SKM-1 treated with dmso at 0.1 percent for 144 hours (cell line): Measurements from ENCODE around the gene CLECL1.

Source experiments
- DNase-seq: peaks from one replicate; lab custom pipeline; 2025; ENCODE audit not compliant: unreplicated experiment; lab: John Stamatoyannopoulos, UW

The CLECL1 gene

DNA sequence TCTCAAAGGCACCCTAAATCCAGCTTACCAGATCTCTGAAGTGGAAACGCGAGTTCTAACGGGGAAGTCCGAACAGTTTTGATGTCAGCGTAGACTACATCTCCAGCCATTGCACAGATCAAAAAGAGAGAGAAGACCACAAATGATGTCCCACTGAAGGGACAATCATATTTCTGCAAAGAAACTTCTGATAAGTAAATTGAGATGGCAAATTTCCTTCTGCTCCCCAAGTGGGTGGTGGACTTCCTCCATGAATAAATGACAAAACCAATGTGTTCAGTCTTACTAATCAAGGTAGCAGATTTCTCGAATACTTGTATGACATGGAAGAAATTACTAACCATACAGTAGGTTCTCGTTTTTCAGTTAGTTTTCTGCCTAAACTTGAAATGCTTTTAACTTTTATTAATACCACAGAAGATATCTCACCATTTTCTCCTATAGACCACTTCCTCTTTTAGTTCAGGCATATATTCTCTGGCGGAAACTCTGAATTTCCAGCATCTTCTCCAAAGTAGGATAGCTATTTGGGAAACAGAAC lies at the start of gene CLECL1:
Gene CLECL1, minus strand, starts transcription at position 177 of the 541 bp plus-strand sequence.
- no peak for DNase-seq

DNA sequence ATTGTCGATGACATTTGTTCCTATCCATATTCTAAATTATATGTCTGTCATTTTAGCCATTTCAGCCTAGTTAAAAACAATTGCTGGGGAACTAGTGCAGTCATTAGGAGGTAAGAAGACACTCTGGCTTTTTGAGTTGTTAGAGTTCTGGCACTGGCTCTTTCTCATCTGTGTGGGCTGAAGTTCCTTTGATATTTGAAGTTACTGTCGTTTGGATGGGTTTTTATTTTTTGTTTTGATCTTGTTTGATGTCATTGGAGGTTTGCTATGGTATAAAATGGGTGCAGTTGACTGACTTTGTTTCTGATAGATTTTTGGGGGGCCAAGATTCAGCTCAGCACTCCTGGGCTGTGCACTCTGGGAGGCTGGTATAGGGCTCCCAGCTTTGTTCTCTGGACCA lies 48.5 kb upstream of the CLECL1 start:
- no peak for DNase-seq

GRCh38 chr12:9779209-9779608 lies 46.3 kb upstream of the CLECL1 start:
- DNase-seq: no peak

DNA sequence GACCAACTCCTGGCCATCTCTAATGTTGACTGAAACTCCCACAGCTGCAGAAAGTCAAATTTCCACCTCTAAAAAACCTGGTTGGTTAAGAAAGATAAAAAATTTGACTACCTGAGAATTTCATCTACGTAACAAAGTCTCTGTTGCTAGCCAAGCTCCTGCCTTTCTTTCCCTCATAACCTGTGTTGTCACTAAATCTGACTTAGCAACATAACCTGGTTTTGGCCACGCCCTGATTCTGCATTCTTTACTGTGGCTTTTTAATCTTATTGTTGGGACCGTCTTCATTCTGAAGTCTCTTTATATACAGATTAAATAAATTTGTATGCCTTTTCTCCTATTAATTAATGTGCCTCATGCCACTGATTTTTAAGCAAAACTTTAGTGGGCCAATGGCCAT lies 43.9 kb upstream of the CLECL1 start:
- no peak for DNase-seq

DNA sequence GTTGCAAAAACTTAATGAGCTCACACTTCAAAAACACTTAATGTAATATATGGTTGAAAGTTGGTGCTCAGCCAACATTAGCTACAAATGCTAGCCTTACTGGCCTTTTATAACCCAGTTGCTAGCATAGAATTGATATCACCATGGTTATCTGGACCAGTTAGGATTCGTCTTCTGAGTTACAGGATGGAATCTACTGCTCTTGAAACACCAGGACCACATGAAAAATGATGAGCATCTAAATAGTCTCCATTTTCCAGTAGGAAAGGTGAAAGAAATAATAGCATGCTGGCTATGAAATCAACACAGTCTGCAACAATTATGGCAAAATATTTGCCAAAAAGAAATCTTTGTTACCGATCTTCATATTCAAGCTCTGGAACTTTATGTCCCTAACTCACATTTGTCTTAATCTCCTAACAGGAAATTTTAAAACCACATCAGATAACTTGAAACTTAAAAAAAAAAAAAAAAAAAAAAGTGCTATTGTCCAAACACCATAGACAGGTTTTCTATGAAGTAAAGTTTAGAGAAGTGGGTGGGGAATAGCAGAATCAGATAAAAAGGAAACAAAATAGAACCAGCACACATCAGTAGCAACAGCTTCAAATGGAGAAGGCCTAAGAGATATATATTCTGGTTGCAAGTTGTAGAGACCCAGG lies 40.5 kb upstream of the CLECL1 start:
- no peak for DNase-seq

- DNase-seq: peak; percentile 25
Measured at GRCh38 chr12:9763025-9763424, 30.1 kb upstream of the CLECL1 start.

DNA sequence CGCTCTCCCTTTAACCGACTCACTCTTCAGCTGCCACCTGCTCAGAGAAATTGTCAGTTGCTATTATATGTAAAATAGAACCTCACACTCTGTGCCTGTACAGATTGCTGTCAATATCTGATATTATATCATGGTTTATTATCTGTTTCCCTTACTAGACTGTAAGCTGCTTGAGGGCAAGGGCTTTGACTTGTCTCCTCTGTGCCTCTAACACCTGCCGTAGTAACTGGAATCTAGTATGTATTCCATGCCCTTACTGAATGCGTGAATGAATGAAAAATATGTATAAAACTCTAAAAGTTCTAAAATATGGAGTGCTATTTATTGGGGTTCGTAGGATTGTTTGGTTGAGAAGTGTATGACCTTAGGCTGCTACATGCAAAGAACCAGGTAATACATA lies 29.5 kb upstream of the CLECL1 start:
- no peak for DNase-seq

DNA sequence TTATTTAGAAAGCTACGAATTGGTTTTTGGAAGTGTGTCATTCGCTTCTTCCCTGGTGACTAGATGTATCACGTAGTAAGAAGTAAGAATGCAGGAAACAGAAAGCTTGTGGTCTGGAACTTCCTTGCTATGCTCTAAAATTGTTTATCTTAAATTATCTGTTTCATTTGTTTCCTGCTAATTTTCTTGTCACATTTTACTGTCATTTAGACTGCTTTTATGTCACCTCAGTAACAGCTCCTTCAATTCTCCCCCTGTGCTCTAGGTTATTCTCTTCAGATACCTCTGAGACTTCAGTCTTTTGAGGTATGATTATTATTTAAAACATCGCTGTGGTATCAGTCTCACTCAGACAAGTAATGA lies 28.5 kb upstream of the CLECL1 start:
- no peak for DNase-seq

GRCh38 chr12:9760699-9761418 lies 28.0 kb upstream of the CLECL1 start, which contains the start of gene CD69:
Gene CD69 (minus strand): TSS chr12:9760901. CDS start chr12:9760820, 81 bp downstream.
- no peak for DNase-seq

- DNase-seq: no peak
Measured at GRCh38 chr12:9760120-9760519, 27.2 kb upstream of the CLECL1 start.

GRCh38 chr12:9759694-9760093 lies 26.8 kb upstream of the CLECL1 start:
- no peak for DNase-seq

GRCh38 chr12:9758119-9758518 lies 25.2 kb upstream of the CLECL1 start:
- DNase-seq: no peak

DNA sequence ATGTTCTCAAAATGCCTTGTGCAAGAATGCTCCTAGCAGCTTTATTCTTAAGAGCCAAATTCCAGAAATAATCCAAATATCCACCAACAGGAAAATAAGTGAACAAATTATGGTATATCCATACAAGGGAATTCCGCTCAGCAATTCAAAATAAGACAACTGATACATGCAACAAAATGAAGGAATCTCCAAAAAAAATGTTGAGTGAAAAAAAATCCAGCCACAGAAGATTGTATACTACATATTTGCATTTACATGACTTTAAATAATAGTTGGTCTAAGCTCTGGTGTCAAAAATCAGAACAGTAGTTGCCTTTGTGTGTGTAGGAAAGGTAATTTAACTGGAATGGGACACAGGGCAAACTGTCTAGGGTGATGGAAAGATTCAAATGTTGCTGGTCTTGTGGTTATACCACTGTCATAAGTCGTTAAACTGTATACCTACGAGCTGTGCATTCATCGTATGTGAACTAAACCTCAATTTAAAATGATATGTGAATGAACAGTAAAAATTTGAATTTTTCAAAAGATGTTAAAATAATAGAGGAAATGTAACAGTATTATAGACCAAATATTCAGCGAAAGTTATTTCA lies 24.6 kb upstream of the CLECL1 start:
- no peak for DNase-seq

GRCh38 chr12:9756706-9757105 lies 23.8 kb upstream of the CLECL1 start:
- DNase-seq: no peak

DNA sequence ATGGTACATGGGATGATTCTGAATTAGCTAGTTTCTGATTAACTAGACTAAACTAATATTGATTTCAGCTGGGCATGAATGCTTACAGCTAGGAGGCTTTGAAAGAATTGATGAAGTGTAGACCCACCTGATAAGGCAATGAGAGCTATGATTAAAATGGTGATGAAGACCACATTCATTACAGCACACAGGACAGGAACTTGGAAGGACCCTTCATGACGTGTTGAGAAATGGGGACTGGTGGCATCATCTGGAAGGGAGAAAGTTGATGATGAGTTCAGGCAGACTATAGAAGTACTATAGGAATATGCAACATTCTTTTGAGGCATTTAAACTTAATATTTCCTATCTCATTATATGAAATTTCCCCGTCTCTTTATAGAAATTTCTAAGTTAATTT lies 23.3 kb upstream of the CLECL1 start:
- no peak for DNase-seq

GRCh38 chr12:9755567-9755966 lies 22.7 kb upstream of the CLECL1 start:
- no peak for DNase-seq

- no peak for DNase-seq
Measured at GRCh38 chr12:9755035-9755434, 22.1 kb upstream of the CLECL1 start.

DNA sequence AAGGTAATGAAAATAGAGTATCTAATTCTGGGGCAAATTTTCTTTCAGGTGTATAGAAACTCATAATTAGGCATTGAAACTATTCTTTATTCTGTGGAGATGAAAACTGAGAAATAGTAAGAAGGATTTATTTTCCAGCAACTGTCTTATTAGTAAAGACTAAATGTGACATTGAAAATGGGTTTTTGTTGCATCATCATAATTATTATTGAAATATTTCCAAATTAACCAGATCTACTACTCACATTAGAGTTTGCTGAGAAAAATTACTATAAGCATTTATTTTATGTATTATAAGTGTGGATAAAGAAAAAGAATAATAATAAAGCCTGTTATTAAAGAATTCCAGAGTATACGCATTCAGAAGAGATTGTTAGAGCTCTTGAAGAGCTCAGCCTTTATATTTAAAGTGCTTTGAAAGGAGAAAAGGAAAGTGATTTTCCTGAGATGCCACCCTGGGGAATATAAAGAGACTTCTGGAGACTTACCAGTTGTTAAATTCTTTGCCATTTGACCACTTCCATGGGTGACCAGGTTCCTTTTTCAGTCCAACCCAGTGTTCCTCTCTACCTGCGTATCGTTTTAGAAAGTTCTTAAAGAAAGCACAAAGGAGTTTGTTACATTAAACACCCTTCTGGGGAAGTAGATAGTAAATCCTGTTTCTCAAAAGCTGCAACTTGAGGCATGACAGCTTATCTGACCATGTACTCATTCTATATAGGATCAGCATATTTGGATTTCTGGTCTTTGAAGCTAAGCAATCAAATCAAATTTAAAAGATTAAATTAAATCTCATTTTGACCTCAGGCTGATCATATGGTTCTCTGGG lies 21.4 kb upstream of the CLECL1 start:
- no peak for DNase-seq

DNA sequence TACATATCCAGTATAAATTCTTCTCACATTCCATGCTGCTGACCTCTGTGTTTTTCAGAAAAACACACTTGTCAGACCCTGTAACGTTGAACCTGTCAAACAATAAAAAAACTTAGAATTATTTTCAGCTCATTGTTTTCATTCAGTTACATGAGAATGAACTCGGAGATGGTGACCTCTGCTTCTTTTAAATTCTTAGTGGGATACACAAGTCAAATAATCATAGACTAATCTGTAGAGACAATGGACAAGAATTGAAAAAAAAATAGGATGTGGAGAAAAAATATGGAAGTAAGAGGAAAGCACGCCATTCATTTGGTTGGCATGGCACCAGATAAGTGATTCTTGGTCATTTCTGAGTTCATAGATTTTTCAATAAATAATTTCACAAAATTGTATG lies 20.6 kb upstream of the CLECL1 start:
- DNase-seq: no peak

DNA sequence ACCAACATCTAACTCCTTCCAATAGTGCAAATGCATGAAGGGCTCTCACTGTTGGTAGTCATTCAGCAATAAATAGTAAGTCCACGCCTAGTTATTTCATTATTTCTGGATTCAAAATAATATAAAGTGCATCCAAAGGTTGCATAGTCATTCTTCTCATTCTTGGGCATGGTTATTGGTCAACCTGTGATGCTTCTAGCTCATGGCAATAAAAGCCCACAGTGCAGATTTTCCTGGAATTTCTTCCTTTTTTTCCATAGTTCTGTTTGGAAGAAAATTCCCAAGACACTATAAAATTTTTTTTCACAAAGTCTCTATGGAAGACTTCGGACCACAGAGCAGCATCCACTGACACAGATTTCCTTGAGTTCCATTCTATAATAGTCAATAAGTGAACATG lies 20.2 kb upstream of the CLECL1 start:
- DNase-seq: no peak
